ENCODE results near the gene AGBL4.

The AGBL4 gene

DNA sequence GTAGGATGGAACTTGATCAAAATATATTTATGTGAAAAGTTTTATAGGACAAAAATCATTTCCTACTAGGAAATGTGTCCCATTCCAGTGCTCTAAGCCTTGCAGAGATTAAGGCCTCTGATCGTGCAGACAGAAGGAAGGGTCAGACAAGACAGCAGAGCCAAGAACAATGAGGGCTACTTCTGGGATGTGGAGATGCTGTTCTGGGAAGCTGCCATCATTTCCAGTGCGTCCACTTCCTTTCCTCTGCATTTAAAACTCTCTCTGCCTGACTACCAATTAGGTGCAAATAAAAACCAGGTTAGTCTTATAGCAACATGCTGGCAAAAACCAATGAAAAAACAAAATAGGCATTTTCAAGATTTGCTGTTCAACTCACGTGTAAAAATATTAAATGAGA, 1283.1 kb downstream of the AGBL4 start:
- no peak overlapping the region for H3K4me3 ChIP-seq (replicated peaks; ENCODE audit: low read depth, low read length)
- TF ChIP-seq, protein P1, sequence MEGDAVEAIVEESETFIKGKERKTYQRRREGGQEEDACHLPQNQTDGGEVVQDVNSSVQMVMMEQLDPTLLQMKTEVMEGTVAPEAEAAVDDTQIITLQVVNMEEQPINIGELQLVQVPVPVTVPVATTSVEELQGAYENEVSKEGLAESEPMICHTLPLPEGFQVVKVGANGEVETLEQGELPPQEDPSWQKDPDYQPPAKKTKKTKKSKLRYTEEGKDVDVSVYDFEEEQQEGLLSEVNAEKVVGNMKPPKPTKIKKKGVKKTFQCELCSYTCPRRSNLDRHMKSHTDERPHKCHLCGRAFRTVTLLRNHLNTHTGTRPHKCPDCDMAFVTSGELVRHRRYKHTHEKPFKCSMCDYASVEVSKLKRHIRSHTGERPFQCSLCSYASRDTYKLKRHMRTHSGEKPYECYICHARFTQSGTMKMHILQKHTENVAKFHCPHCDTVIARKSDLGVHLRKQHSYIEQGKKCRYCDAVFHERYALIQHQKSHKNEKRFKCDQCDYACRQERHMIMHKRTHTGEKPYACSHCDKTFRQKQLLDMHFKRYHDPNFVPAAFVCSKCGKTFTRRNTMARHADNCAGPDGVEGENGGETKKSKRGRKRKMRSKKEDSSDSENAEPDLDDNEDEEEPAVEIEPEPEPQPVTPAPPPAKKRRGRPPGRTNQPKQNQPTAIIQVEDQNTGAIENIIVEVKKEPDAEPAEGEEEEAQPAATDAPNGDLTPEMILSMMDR (IDR thresholded peaks at IDR 0.05; ENCODE audit: low read length, missing control alignments), result no peak
- no peak for DNase-seq (ENCODE audit: low read depth)

DNA sequence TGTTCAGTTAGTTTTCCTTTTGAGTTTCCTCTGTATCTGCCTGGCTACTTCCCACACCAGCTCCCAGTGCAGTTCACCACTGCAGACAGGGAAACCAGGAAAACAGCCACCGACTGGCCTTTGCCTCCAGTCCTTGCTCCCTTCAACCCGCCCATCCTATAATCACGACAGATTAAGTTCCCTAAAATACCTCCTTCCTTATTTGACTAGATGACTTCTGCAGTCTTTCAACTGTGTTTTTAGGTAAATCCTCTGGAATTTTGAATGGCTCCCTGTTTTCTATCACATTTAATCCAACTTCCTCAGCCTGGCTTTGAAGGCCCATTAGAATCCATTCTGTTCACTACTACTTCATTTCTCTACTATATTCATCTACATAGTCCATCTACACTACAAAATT, 1284.7 kb downstream of the AGBL4 start:
- H3K4me3 ChIP-seq (replicated peaks; ENCODE audit: low read depth, low read length), result no peak overlapping the region
- TF ChIP-seq, protein P1 (IDR thresholded peaks at IDR 0.05; ENCODE audit: low read length, missing control alignments), result no peak
- no peak for DNase-seq (ENCODE audit: low read depth)

DNA sequence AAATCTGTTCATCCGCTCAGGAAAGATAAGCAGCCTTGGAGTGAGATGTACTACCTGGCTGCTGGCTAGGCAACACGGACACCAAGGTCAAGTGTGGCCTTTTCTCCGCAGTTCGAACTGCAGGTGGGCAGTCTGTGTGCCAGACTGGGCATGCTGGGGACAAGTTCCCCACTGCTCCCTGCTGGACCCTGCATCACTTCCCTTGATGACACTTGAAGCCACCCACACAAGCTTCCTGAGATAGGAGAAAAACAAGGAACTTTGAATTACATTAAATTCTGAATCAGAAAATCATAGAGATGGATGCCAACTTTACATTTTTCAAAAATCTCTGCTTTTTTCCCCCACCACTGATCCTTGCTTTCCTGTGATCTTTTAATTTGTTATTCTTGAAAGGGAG, 1285.4 kb downstream of the AGBL4 start:
- no peak for DNase-seq (ENCODE audit: low read depth)

DNA sequence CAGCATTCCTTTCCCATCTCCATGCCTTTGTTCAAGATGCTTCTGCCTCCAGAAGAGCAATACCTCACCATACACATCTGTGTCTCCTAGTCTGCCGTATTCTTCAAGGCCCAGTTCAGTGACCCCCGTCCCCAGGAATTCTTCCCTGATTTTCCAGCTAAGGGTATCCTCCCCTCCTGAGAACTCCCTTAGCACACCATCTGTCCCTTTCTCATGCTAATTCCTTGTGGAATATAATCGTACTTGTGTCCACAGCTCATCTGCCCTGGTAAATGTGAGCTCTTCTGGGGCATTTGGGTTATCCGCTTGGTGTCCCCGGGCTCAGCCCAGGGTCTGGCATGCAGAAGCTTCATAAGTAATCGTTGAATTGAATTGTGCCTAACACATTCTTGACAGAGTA, 1288.0 kb downstream of the AGBL4 start:
- no peak overlapping the region for H3K4me3 ChIP-seq (replicated peaks; ENCODE audit: low read depth, low read length)
- TF ChIP-seq, protein P1 (IDR thresholded peaks at IDR 0.05; ENCODE audit: low read length, missing control alignments), result no peak
- no peak for DNase-seq (ENCODE audit: low read depth)

More for the DNA sequence above, 1285.4 kb downstream of the AGBL4 start:
- no peak overlapping the region for H3K4me3 ChIP-seq (replicated peaks; ENCODE audit: low read depth, low read length)
- TF ChIP-seq, protein P1 (IDR thresholded peaks at IDR 0.05; ENCODE audit: low read length, missing control alignments), result no peak

DNA sequence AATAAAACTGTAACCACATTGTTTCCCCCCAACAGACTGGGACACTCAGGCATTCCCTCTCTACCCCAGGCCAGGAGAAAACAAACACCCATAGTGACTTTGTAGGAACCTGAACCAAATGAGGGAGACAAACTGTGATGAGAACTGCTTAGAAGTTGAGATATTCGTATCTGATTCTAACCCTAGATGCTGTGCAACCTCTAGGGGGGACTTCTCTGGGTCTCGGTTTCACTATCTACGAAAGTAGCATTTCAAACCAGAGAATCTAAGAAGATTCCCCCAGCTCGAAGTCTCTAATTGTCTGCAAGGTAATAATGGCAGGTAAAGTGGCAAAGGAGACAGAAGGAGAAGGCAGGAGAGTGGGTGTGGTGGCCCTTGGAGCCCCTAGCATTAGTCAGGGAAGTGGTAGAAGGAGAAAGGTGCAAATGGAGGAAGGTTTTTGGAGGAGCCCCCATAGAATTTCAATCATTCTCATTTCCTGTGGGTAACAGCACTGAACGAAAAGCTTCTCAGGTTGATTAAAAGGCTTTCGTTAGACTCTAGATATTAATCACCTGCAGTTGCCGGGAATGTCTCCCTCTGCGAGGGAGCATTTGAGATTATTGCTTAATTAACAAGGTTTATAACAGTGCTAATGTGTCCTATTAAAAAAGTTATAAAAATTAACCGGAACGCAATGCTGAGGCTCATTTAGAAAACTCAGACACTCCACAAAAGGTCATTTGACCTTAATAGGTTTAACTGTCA, 1293.4 kb downstream of the AGBL4 start:
- H3K4me3 ChIP-seq (replicated peaks; ENCODE audit: low read depth, low read length), result no peak overlapping the region
- DNase-seq (ENCODE audit: low read depth), result no peak
- TF ChIP-seq, protein P1 (IDR thresholded peaks at IDR 0.05; ENCODE audit: low read length, missing control alignments), result no peak

DNA sequence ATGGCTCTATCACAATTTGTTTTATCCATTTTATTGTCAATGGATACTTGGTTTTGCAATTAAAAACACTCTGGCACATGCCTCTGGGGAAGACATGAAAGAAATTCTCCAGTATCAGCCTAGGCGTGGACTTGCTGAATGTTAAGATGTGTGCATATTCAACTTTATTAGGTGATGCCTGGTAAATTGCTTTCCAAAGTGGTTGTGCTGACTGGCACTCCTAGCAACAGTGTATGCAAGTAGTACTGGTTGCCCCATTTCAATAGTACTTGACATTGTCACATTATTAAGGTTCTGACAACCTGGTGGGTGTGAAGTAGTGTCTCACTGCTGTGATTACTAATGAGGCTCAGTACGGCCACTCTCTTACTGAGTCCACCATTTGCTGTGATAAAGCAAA, 1295.2 kb downstream of the AGBL4 start:
- TF ChIP-seq, protein P1 (IDR thresholded peaks at IDR 0.05; ENCODE audit: low read length, missing control alignments), result no peak
- H3K4me3 ChIP-seq (replicated peaks; ENCODE audit: low read depth, low read length), result no peak overlapping the region

More for the DNA sequence above, 1295.2 kb downstream of the AGBL4 start:
- DNase-seq (ENCODE audit: low read depth), result no peak
